ENCODE measurements around the gene ARL1. TPM values are rescaled to one million over a fixed set of nuclear protein-coding genes. Genes with fewer than 3 reads are reported as not detected.

Gene ARL1
- total RNA-seq, result 51.6 and 73.5 TPM in 2 replicates

- H3K4me3 ChIP-seq (ENCODE audit: low read depth, low read length), result peak within 1 kb of the TSS; percentile 86
- no peaks in the 10 kb centered on the region for H3K27me3 ChIP-seq (ENCODE audit: control insufficient read depth, insufficient read depth, low read length)
- FAIRE-seq (no peak), DNase-seq (ENCODE audit: low read depth) (peak; percentile 72)
- TF ChIP-seq CTCF (IDR thresholded peaks at IDR 0.05; ENCODE audit: insufficient read depth, low read length, severe bottlenecking), result no peak
- H3K36me3 ChIP-seq (ENCODE audit: control insufficient read depth, insufficient read depth, low read length), result no peaks in the 10 kb centered on the region
Measured at GRCh38 chr12:101407436-101408345, at the start of gene ARL1. Gene ARL1, minus strand, starts transcription at chr12:101407772. Its CDS starts 127 bp downstream, at chr12:101407645.

GRCh38 chr12:101455685-101456084, 48.1 kb upstream of the ARL1 start:
- no peak for DNase-seq (ENCODE audit: low read depth)
- Histone ChIP-seq H3K36me3 (ENCODE audit: control insufficient read depth, insufficient read depth, low read length) (no peaks in the 10 kb centered on the region), H3K27me3 (ENCODE audit: control insufficient read depth, insufficient read depth, low read length) (no peaks in the 10 kb centered on the region), H3K4me3 (ENCODE audit: low read depth, low read length) (no peak overlapping the region)
- no peak for FAIRE-seq
- no peak for TF ChIP-seq CTCF (IDR thresholded peaks at IDR 0.05; ENCODE audit: insufficient read depth, low read length, severe bottlenecking)

GRCh38 chr12:101441461-101442224, 34.1 kb upstream of the ARL1 start:
- no peaks in the 10 kb centered on the region for H3K27me3 ChIP-seq (ENCODE audit: control insufficient read depth, insufficient read depth, low read length)
- no peak overlapping the region for H3K4me3 ChIP-seq (ENCODE audit: low read depth, low read length)
- no peak for DNase-seq (ENCODE audit: low read depth)
- H3K36me3 ChIP-seq (ENCODE audit: control insufficient read depth, insufficient read depth, low read length), result no peaks in the 10 kb centered on the region
- FAIRE-seq, result no peak
- no peak for TF ChIP-seq CTCF (IDR thresholded peaks at IDR 0.05; ENCODE audit: insufficient read depth, low read length, severe bottlenecking)

- Histone ChIP-seq H3K4me3 (ENCODE audit: low read depth, low read length) (no peak overlapping the region), H3K27me3 (ENCODE audit: control insufficient read depth, insufficient read depth, low read length) (no peaks in the 10 kb centered on the region), H3K36me3 (ENCODE audit: control insufficient read depth, insufficient read depth, low read length) (no peaks in the 10 kb centered on the region)
- DNase-seq (ENCODE audit: low read depth), result no peak
- FAIRE-seq, result no peak
- TF ChIP-seq CTCF (IDR thresholded peaks at IDR 0.05; ENCODE audit: insufficient read depth, low read length, severe bottlenecking), result no peak
Measured at GRCh38 chr12:101439236-101439635, 31.7 kb upstream of the ARL1 start.

- H3K27me3 ChIP-seq (ENCODE audit: control insufficient read depth, insufficient read depth, low read length), result no peaks in the 10 kb centered on the region
- no peak for DNase-seq (ENCODE audit: low read depth)
- no peak for TF ChIP-seq CTCF (IDR thresholded peaks at IDR 0.05; ENCODE audit: insufficient read depth, low read length, severe bottlenecking)
- no peaks in the 10 kb centered on the region for H3K36me3 ChIP-seq (ENCODE audit: control insufficient read depth, insufficient read depth, low read length)
- H3K4me3 ChIP-seq (ENCODE audit: low read depth, low read length), result no peak overlapping the region
- FAIRE-seq, result no peak
Measured at GRCh38 chr12:101436136-101436535, 28.6 kb upstream of the ARL1 start.
